GM19395 (cell line): ENCODE results near the gene ZNF35.
A peak's percentile ranks its signal among the peaks of the same experiment; 100 is the strongest.

ENCODE experiments used
- ATAC-seq: cut with Tn5 transposase; IDR thresholded peaks from one replicate; pipeline ENCODE4 v1.9.1; 2021; ENCODE audit warnings: mild to moderate bottlenecking, moderate library complexity; ENCODE audit not compliant: unreplicated experiment

Gene ZNF35

DNA sequence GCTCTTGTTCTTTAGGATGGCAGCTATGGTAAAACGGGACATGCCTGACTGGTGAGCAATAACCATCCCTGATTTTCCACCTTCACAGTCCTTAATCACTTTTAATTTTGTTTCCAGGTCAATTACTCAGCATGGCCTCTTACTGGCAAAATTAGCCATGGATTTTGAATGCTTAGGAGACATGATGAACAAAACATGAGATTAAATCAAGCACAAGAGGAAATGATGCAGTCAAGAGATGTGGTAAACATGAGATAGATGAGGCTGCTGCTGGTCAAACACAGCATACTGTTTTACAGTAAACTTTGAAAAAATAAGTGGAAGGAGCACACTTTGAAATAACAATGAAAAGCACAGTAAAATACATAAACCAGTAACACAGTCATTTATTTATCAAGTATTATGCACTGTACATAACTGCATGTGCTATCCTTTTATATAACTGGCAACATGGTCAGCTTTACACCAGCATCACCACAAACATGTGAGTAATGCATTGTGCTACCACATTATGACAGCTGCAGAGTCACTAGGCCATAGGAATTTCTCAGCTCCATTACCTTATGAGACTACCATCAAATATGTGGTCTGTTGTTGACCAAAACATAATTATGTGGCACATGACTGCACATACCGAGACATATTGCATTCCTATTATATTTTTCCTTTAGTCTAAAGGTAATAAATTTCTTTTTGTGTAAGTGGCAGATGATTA is 33.8 kb downstream of the ZNF35 start:
- ATAC-seq = no peak

DNA sequence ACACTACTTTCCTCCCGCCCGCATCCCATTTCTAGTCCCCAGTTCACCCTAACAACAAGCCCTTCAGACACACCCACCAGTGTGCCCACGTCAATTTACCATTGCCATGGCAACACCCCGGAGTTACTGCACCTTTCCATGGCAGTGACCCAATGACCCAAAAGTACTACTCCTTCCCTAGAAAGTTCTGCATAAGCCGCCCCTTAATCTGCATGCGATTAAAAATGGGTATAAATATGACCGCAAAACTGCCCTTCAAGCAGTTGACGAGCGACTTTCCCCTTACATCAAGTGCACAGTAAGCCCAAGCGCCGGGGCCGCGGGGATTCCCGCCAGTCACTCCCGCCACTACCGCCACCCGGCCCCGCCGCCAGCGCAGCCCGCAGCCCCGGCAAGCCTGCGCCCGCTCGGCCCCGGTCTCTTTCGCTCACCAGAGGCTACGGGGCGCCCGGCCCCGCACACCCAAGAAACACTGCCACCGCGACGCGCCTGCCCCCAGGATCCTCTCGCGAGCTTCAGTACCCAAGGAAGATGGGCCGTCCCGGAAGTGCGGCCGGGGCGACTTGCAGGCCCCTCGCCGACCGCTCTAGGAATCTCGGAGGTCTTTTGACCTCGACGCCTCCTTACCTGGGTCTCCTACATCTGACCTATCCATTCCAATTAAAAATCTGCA is 36.7 kb downstream of the ZNF35 start:
- ATAC-seq = peak; percentile 79

DNA sequence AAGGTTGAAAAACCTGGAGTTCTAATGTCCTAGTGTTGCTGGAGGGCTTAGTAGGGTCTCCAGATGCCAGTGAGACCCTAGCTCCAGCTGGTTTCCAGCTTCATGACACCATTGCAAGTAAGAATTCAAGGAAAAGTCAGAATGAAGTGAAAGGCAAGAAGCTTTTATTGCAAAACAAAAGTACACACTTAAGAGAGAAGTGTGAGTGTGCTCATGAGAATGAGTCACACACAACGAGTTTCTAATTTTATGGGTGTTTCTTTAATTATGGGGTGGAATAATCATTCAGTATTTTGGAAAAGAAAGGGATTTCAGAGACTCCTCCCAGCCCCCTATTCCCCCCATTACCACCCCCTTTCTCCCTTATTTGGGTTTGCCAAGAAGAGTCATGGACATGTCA is 39.4 kb downstream of the ZNF35 start:
- no peak for ATAC-seq
